ENCODE measurements around the gene NFATC2. TPM values are rescaled to one million over a fixed set of nuclear protein-coding genes. Genes with fewer than 3 reads are reported as not detected.

The NFATC2 gene
- total RNA-seq, 1 experiment from 2014 or later = 5.0 TPM

- Histone ChIP-seq H3K4me3 (replicated peaks in 1 of 2; ENCODE audit: low read depth in 1 of 2, low read length in 2 of 2) (no peak overlapping the region), H3K27ac (ENCODE audit: low read depth, low read length) (peak overlapping the region; percentile 62; the same call in 1 of the 2 replicates), H3K4me1 (ENCODE audit: control insufficient read depth in 1 of 2, insufficient read depth in 2 of 2, low read length in 2 of 2) (peaks cover 27 to 34% of the 10 kb centered on the region in 2 experiments), H3K4me2 (ENCODE audit: low read length) (peak overlapping the region; percentile 66), H3K9me2 (ENCODE audit: insufficient read depth) (no peaks in the 10 kb centered on the region), H3K36me3 (ENCODE audit: control insufficient read depth in 1 of 2, insufficient read depth in 2 of 2, low read length in 2 of 2) (no peaks in the 10 kb centered on the region), H3K9me3 (ENCODE audit: control insufficient read depth in 1 of 2, insufficient read depth in 1 of 2, low read depth in 1 of 2, low read length in 2 of 2) (no peaks in the 10 kb centered on the region), H2AFZ (ENCODE audit: low read depth, low read length, poor library complexity, severe bottlenecking) (no peak overlapping the region), H4K20me1 (ENCODE audit: insufficient read depth) (no peaks in the 10 kb centered on the region), H3K79me2 (ENCODE audit: insufficient read depth, low read length) (no peaks in the 10 kb centered on the region), H3K9ac (ENCODE audit: low read length) (peak overlapping the region; percentile 16; the same call in 1 of the 2 replicates), H3K27me3 (ENCODE audit: insufficient read depth, low read length) (no peaks in the 10 kb centered on the region; the same call in 1 of the 2 replicates)
- intact Hi-C loops (cut with micrococcal nuclease) = loop anchor here (5.0 kb wide), 1 partner anchor 95 kb away; the partner anchor contains the start of gene NFATC2
- ChIA-PET POLR2A (interaction anchor here (1.3 kb wide), 1 partner anchor 9 kb away, joined by 4 read pairs; no protein-coding TSS in a partner anchor), CTCF (interaction anchor here (0.6 to 0.7 kb wide), 2 partner anchors 10 to 147 kb away, joined by 3 read pairs; no protein-coding TSS in a partner anchor), RAD21 (ENCODE audit: low non-redundant PET in 1 of 2, low total read pairs in 2 of 2, uncharacterized antibody in 2 of 2, unreplicated experiment in 2 of 2) (interaction anchor here in 1 of 2 experiments (0.8 to 1.5 kb wide), 2 partner anchors 9 to 147 kb away, joined by 3 to 5 read pairs; no protein-coding TSS in a partner anchor)
- ATAC-seq (no peak), DNase-seq (ENCODE audit: low read depth, low spot score) (no peak)
- no TSS peak for BruUV-seq (replicated peaks)
- no peak for TF ChIP-seq ZNF274 (IDR thresholded peaks at IDR 0.05; ENCODE audit: low read depth, low read length)
- TF ChIP-seq REST (IDR thresholded peaks at IDR 0.05; ENCODE audit: low read depth) = no peak
- no peak for TF ChIP-seq CBX3 (IDR thresholded peaks at IDR 0.05; ENCODE audit: low read depth)
- no peak for TF ChIP-seq JUND (IDR thresholded peaks at IDR 0.05)
- TF ChIP-seq FOSL1 (IDR thresholded peaks at IDR 0.05; ENCODE audit: low read depth) = no peak
- no peak for TF ChIP-seq ATF3 (IDR thresholded peaks at IDR 0.05)
- TF ChIP-seq POLR2AphosphoS5 (IDR thresholded peaks at IDR 0.05; ENCODE audit: low read depth, low read length) = no peak
- TF ChIP-seq ZFX (IDR thresholded peaks at IDR 0.05) = no peak
- TF ChIP-seq SP1 (IDR thresholded peaks at IDR 0.05; ENCODE audit: low read depth) = no peak
- no peak for TF ChIP-seq CTCF (IDR thresholded peaks at IDR 0.05 in 2 of 3, conservative IDR thresholded peaks at IDR 0.05 in 1 of 3; ENCODE audit: borderline replicate concordance in 1 of 3, insufficient read depth in 1 of 3, low read depth in 2 of 3, low read length in 2 of 3)
Measured at GRCh38 chr20:51447765-51448148, 94.8 kb downstream of the NFATC2 start.

All from HCT116 (cell line).